Astrocyte (in vitro differentiated cells and primary cell): Measurements from ENCODE around the gene ISG15. TPM values are rescaled to one million over a fixed set of nuclear protein-coding genes. Genes with fewer than 3 reads are reported as not detected.
A peak's percentile ranks its signal among the peaks of the same experiment; 100 is the strongest.

Experiments used
- DNase-seq: peaks from one replicate; pipeline ENCODE4 v3.0.0-alpha.2; 2010; ENCODE audit warnings: low read depth
- FAIRE-seq: peaks from 2 replicates; lab custom pipeline; 2011; peaks lifted over from hg19 to GRCh38; lab: Jason Lieb, UNC
- H2AFZ ChIP-seq: 2 replicates; pipeline ENCODE4 v1.6.0; 2012; ENCODE audit warnings: low read depth, low read length, inconsistent platforms
- H3K27ac ChIP-seq: 2 replicates; pipeline ENCODE4 v1.5.1; 2011; ENCODE audit warnings: low read depth, low read length, inconsistent platforms
- H3K27me3 ChIP-seq: 2 replicates; pipeline ENCODE4 v1.6.0; 2011; ENCODE audit warnings: low read length, inconsistent platforms; ENCODE audit not compliant: insufficient read depth
- H3K36me3 ChIP-seq: 2 replicates; pipeline ENCODE4 v1.5.1; 2011; ENCODE audit warnings: low read length, inconsistent platforms; ENCODE audit not compliant: insufficient read depth
- H3K4me1 ChIP-seq: 2 replicates; pipeline ENCODE4 v1.5.1; 2011; ENCODE audit warnings: low read length, inconsistent platforms; ENCODE audit not compliant: insufficient read depth
- H3K4me2 ChIP-seq: 2 replicates; pipeline ENCODE4 v1.6.0; 2012; ENCODE audit warnings: low read length, inconsistent platforms
- H3K4me3 ChIP-seq: 2 replicates; pipeline ENCODE4 v1.5.1; 2011; ENCODE audit warnings: low read depth, mild to moderate bottlenecking, low read length, inconsistent platforms; ENCODE audit not compliant: insufficient read depth
- H3K79me2 ChIP-seq: 2 replicates; pipeline ENCODE4 v1.6.0; 2012; ENCODE audit warnings: mild to moderate bottlenecking, low read length, inconsistent platforms; ENCODE audit not compliant: insufficient read depth
- H3K9ac ChIP-seq: 2 replicates; pipeline ENCODE4 v1.6.0; 2012; ENCODE audit warnings: mild to moderate bottlenecking, low read length, inconsistent platforms
- H3K9me3 ChIP-seq: 2 replicates; pipeline ENCODE4 v1.5.1; 2012; ENCODE audit warnings: low read depth, mild to moderate bottlenecking, low read length, inconsistent platforms; ENCODE audit not compliant: insufficient read depth
- H4K20me1 ChIP-seq: 2 replicates; pipeline ENCODE4 v1.6.0; 2012; ENCODE audit warnings: low read length, inconsistent platforms; ENCODE audit not compliant: insufficient read depth
- H3K27ac Mint-ChIP-seq: one replicate; pipeline ENCODE4 v1.8.0; 2021; ENCODE audit warnings: mild to moderate bottlenecking, mixed read lengths; ENCODE audit not compliant: unreplicated experiment
- H3K27me3 Mint-ChIP-seq: one replicate; pipeline ENCODE4 v1.8.0; 2021; ENCODE audit warnings: low read depth, mixed read lengths; ENCODE audit not compliant: unreplicated experiment
- H3K36me3 Mint-ChIP-seq: one replicate; pipeline ENCODE4 v1.8.0; 2021; ENCODE audit warnings: low read depth, mixed read lengths; ENCODE audit not compliant: unreplicated experiment
- H3K4me1 Mint-ChIP-seq: one replicate; pipeline ENCODE4 v1.8.0; 2021; ENCODE audit warnings: low read depth, mixed read lengths; ENCODE audit not compliant: unreplicated experiment
- H3K4me3 Mint-ChIP-seq: one replicate; pipeline ENCODE4 v1.8.0; 2021; ENCODE audit warnings: mild to moderate bottlenecking, moderate library complexity, mixed read lengths; ENCODE audit not compliant: unreplicated experiment
- H3K9me3 Mint-ChIP-seq: one replicate; pipeline ENCODE4 v1.8.0; 2021; ENCODE audit warnings: mild to moderate bottlenecking, mixed read lengths; ENCODE audit not compliant: unreplicated experiment
- CTCF ChIP-seq: IDR thresholded peaks from 2 replicates; pipeline ENCODE4 v1.5.1; 2011; ENCODE audit warnings: low read depth, mild to moderate bottlenecking, inconsistent platforms, low read length, moderate library complexity; ENCODE audit not compliant: insufficient read depth
- EZH2 ChIP-seq: IDR thresholded peaks from 2 replicates; pipeline ENCODE4 v1.6.1; 2012; ENCODE audit warnings: mild to moderate bottlenecking, low read length, inconsistent platforms; ENCODE audit not compliant: insufficient read depth
- total RNA-seq: library from RNA; stranded (reverse); gene quantifications from 2 replicates; pipeline ENCODE4 v1.2.1, GENCODE V29; 2021

The ISG15 gene
- total RNA-seq, 1 donor from 2014 or later: 1,830 TPM

DNA sequence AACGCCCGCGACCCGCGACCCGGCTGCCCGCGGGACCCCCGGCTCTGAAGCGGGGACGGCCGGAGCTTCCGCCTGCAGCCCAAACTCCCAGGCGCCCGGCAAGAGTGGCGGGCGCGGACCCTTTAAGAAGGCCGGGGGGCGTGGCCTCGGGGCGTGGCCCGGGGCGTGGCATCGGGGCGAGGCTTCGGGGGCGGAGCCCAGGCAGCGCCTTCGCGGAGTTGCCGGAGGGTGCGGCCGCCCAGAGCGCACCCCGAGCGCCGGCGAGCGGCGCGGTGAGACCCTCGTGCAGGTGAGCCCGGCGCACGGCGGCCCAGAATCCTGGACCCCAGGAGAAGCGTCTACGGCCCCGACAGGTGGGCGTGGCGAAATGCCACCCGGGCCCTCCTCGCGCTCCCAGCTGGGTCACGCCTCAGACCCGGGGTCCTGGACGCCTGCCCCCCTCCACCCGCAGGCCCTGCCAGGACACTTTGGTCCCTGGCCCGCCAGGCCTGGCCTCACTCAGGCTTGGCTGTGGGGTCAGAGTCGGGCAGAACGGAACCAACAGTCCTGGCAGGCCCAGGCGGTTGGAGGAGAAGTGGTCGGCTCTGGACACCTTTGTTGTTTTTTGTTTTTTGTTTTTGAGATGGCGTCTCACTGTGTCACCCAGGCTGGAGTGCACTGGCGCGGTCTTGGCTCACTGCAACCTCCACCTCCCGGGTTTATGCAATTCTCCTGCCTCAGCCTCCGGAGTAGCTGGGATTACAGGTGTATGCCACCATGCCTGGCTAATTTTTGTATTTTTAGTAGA, 46.4 kb downstream of the ISG15 start:
- DNase-seq: peak; percentile 31
- Histone ChIP-seq H4K20me1 (peaks cover 23% of the 10 kb centered on the region), H3K4me1 (peaks cover 26% of the 10 kb centered on the region), H3K36me3 (no peaks in the 10 kb centered on the region), H3K4me2 (peak overlapping the region; percentile 91), H2AFZ (peak overlapping the region; percentile 80), H3K9me3 (no peaks in the 10 kb centered on the region), H3K4me3 (peak overlapping the region; percentile 61), H3K27me3 (no peaks in the 10 kb centered on the region), H3K79me2 (no peaks in the 10 kb centered on the region), H3K9ac (peak overlapping the region; percentile 58), H3K27ac (no peak overlapping the region)
- peak overlapping the region; percentile 34 for H3K27ac Mint-ChIP-seq
- H3K4me3 Mint-ChIP-seq: peak overlapping the region; percentile 84
- TF ChIP-seq EZH2: no peak
- TF ChIP-seq CTCF: no peak
- H3K9me3 Mint-ChIP-seq: no peaks in the 10 kb centered on the region
- H3K27me3 Mint-ChIP-seq: peaks cover 4% of the 10 kb centered on the region
- H3K36me3 Mint-ChIP-seq: peaks cover 2% of the 10 kb centered on the region
- peaks cover 4% of the 10 kb centered on the region for H3K4me1 Mint-ChIP-seq
- no peak for FAIRE-seq

GRCh38 chr1:1060281-1061000, 47.1 kb downstream of the ISG15 start:
- Mint-ChIP-seq H3K9me3 (no peaks in the 10 kb centered on the region), H3K27ac (peak overlapping the region; percentile 34), H3K4me3 (peak overlapping the region; percentile 84), H3K27me3 (peaks cover 4% of the 10 kb centered on the region), H3K4me1 (peaks cover 4% of the 10 kb centered on the region), H3K36me3 (peaks cover 2% of the 10 kb centered on the region)
- peaks cover 26% of the 10 kb centered on the region for H3K4me1 ChIP-seq
- peak overlapping the region; percentile 91 for H3K4me2 ChIP-seq
- no peak overlapping the region for H2AFZ ChIP-seq
- no peaks in the 10 kb centered on the region for H3K36me3 ChIP-seq
- no peak for FAIRE-seq
- H3K27ac ChIP-seq: no peak overlapping the region
- H3K9ac ChIP-seq: no peak overlapping the region
- no peaks in the 10 kb centered on the region for H3K27me3 ChIP-seq
- H3K4me3 ChIP-seq: peak overlapping the region; percentile 61
- H3K79me2 ChIP-seq: no peaks in the 10 kb centered on the region
- TF ChIP-seq CTCF (no peak), EZH2 (no peak)
- DNase-seq: no peak
- peaks cover 20% of the 10 kb centered on the region for H4K20me1 ChIP-seq
- no peaks in the 10 kb centered on the region for H3K9me3 ChIP-seq
